ENCODE measurements around the gene ELK1.
"Not testable (repeated sequence)": the region's sequence is repeated elsewhere in the genome, so short reads cannot be mapped to it uniquely, and the experiment has no call there.

Gene ELK1, protein sequence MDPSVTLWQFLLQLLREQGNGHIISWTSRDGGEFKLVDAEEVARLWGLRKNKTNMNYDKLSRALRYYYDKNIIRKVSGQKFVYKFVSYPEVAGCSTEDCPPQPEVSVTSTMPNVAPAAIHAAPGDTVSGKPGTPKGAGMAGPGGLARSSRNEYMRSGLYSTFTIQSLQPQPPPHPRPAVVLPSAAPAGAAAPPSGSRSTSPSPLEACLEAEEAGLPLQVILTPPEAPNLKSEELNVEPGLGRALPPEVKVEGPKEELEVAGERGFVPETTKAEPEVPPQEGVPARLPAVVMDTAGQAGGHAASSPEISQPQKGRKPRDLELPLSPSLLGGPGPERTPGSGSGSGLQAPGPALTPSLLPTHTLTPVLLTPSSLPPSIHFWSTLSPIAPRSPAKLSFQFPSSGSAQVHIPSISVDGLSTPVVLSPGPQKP

DNA sequence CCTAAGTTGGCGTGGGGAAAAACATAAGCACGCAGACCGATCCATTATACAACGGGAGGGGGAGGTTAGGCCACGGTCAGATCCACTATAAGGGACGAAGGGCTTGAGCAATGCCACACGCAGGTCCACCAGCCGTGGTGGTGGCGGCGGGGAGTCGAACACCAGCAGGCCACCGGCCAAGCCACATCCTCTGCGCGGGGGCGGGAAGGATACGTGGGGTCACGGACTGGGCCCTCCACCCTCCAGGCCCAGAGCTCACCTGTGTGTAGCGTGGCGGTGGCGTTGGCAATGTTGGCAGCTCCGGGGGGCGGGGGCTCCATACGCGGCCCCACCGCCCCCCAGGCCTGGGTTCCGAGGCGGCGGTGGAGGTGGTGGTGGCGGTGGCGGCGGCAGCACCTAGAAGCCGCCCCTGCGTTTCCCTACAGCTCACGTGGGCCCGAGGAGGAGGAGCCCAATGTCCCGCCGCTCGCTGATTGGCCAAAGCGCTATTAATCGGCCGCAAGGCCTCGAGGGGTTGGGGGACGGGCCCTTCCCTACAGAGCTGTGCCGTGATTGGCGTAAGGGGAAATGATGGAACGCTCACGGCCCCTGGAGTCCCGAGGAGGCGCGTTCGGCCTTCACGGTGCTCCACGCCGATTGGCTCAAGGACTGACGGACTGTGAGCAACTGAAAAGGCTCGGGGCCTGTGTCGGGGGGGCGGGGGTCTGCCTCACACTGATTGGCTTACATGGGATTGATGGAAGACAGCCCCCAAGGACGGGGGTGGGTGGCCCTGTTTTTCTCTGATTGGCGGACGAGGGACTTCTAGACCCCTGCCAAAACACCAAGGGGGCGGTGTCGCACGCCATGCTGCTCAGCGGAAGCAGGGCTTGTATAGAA is at the start of gene ELK1:
ELK1 (minus strand) TSS at position 400 of the 879 bp plus-strand sequence. CDS start 9,122 bp downstream, outside the sequence.
- DNase-seq (ENCODE audit: low read depth in 2 of 3, low spot score in 2 of 3), result peak; percentile 37 to 74 (median 62)

DNA sequence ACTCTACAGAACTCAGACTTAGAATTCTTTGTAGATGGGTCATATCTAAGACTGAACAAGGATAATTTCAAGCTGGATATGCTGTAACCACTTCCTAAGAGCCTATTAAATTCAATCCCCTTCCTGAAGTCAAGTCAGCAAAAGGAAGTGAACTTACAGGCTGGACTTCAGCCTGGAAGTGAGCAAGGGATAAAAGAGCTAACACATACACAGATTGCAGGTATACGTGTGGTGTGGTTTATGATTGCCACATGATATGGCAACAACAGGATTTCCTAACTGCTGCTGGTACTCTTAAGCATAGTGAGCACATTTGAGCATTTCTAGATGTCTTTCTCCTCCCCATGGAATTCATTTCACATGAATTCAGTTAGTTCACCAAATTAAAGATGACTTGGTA is 46.8 kb upstream of the ELK1 start:
- no peak for DNase-seq (ENCODE audit: low read depth in 2 of 3, low spot score in 2 of 3)

DNA sequence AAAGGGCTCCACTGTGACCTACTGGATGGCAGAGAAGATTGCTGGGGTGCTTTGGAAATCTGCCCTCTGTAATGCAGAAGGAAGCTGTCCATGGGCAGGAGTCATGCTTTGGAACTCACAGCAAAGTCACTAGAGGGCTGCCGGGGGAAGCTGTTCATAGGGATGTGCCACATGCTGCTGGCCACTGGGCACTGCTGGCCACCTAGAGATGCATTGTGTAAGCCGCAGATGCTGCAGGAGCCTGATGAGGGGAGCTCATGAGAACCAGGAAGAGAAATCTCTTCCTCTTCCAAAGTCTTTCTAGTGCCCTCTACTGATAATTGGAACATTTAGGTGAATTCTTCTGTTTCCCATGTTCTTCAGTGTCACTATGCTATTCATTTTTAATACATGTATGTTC is 39.8 kb upstream of the ELK1 start:
- no peak for DNase-seq (ENCODE audit: low read depth in 2 of 3, low spot score in 2 of 3)

DNA sequence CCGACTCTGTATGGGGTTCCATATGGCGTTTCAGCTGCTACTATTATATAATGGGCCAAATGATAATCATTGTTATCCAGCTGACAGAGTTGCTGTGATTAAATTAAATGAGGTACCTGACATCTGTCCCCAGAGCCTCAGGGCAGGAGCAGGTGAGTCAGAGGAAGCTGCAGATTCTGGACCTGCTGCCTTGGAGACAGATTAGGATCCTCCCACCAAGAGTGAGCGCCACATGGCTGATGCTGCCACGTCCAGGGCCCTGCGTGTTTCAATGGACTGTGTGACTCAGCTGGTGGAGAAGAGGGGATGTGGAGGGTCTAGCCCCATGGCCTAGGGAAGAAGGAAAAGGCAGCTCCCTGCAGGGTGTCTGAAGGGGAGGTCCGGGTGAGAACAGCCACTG is 36.9 kb upstream of the ELK1 start:
- DNase-seq (ENCODE audit: low read depth in 2 of 3, low spot score in 2 of 3), result no peak

DNA sequence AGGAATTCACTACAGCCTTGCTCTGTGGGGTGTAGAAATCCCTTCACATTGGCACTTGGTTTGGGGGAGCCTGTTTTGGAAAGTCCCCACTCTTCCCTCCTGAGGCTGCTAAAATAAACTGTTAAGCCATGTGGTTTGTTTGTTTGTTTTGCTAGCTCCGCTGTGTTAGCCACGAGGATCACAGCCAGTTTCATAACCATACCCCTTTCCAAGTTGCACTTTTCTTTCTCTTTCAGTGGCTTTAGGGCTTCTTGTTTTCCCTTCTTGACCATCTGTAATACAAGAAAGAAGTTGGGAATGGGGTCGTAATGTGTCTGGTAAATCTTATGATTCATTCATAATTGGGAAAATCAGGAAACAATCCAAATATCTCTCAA is 33.5 kb upstream of the ELK1 start:
- no peak for DNase-seq (ENCODE audit: low read depth in 2 of 3, low spot score in 2 of 3)

DNA sequence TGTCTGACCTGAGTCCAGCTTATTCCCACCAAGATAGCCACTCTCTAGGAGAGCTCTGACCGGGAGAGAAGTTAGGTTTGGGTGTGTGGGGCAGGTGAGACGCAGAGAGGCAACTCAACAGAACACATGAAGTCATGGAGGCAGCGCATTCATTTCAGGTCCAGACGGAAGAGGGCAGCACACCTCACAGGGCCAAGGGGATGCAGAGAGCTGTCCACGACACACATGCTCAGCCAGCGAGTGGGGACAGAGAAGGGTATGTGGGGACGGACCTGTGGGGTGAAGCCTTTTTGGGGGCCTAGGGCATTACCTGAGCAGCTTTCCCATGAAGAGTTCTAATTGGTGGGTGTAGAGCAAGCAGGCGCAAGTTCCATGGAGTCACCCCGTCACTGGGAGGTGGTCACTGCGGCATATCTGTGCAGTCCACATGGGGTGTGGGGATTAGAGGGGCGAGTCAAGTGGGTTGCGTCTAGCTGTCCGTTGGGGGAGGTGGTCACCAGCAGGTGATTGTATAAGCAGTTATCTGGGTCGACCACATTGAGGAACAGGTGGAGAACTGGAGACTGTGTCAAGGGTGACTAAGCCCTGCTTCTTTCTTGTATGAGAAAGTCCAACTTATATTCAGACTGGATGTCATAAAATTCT is 32.9 kb upstream of the ELK1 start:
- no peak for DNase-seq (ENCODE audit: low read depth in 2 of 3, low spot score in 2 of 3)

DNA sequence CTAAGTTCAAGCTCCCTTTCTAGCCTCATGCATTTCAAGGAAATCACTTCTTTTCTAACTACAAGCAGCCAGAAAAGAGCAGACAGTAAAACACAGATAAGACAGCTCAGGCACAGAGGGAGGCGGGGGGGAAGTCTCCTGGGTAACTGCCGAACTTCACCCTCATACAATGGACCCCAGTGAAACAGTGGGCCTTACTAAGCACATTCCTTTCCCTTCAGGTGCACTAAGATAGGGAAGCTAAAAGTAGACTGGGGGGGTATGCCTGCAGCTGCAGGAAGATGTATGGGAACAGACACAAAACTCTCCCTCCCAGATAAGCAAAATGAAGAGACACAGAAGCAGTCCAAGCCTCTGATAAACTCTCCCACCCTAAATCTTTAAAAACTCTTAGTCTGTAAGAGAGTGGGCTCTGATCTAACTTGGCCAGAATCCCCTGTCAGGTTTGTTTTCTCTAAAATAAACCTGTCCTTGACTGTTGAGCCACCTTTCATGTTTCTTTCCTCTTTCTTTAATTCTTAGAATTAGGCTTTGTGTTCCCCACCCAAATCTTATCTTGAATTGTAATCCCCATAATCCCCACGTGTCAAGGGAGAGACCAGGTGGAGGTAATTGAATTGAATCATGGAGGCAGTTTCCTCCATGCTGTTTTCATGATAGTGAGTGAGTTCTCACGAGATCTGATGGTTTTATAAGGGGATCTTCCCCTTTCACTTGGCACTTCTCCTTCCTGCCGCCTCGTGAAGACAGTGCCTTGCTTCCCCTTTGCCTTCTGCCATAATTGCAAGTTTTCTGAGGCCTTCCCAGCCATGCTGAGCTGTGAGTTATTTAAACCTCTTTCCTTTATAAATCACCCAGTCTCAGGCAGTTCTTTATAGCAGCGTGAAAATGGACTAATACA is 25.8 kb upstream of the ELK1 start:
- DNase-seq (ENCODE audit: low read depth in 2 of 3, low spot score in 2 of 3), result not testable (repeated sequence)

DNA sequence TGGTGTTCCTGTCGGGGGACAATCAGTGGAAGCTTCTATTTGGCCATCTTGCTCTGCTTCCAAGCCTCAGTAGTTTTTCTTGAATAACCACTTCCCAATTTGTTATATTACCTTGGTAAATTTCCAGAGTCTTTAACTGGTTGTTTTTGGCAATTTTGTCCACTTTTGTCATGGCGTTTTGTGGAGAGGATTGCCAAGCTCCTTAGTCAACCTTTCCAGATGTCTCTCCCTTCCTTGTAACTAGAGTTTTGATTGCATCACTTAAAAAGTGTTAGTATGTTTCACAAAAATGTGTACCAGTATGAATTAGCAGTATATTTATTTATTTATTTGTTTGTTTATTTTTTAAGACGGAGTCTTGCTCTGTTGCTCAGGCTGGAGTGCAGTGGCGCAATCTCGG is 24.4 kb upstream of the ELK1 start:
- DNase-seq (ENCODE audit: low read depth in 2 of 3, low spot score in 2 of 3), result no peak

DNA sequence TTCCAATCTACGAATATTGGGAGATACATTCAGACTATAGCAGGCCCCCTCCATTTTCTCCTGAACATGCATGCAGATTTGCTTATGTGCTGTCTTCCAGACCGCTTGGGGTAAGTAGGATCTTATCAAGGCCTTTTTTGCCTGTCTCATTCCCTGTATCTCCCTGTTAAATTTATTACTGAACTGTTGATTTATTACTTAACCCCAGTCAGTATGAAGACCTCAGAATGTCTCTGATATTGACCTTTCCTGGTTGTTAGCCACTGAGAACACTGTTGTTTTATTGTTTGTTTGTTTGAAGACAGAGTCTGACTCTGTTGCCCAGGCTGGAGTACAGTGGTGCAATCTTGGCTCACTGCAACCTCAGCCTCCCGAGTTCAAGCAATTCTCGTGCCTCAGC is 15.4 kb upstream of the ELK1 start:
- not testable (repeated sequence) for DNase-seq (ENCODE audit: low read depth in 2 of 3, low spot score in 2 of 3)

DNA sequence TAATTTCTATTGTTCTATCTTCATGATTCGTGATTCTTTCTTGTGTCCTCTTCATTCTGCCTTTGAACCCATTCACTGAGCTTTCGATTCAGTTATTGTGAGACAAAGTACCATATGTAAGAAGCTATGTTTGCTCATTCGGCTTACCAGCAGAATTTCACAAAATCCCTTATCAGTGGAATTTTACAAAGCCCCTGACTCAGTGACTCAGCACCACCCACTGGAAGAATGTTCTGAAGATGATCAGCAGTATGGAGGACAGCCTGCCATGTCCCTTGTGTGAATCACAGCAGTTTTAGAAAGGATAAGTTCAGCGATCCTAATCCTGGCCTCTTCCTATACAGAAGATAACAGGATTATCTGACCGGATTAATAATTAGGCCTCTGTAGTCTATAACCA is 14.4 kb upstream of the ELK1 start:
- no peak for DNase-seq (ENCODE audit: low read depth in 2 of 3, low spot score in 2 of 3)

DNA sequence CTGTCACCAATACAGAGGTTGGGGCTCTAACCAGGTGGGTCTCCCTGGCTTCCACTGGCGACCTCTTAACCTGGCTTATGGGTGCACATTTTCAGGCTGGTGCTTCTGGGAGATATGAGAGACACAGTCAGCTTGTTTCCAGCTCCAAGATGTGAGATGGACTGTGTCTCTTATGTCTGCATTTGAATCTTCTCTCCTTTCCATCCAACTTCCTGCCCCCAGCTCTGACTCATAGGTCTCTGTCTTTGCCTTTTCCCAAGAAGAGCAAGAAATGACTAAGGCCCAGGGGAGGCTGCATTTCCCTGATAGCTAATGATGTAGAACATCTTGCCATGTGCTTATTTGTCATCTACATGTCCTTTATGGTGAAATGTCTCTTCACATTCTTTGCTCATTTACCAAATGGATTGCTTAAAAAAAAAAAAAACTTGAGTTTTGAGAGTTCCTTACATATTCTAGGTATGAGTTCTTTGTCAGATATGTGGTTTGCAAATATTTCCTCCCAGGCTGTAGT is 11.8 kb upstream of the ELK1 start:
- no peak for DNase-seq (ENCODE audit: low read depth in 2 of 3, low spot score in 2 of 3)

DNA sequence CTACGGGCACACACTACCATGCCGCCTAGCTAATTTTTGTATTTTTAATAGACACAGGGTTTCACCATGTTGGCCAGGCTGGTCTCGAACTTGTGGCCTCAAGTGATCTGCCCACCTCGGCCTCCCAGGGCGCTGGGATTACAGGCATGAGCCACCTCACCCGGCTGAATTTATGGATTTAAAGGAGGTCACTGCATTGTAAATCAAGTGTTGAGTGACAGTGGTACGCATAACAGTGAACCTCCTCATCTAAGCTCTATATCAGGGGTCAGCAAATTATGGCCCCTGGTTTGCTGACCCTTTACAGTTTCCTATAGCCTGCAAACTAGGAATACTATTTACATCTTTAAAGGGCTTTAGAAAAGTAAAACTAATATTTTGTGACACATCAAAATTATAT is 11.2 kb upstream of the ELK1 start:
- no peak for DNase-seq (ENCODE audit: low read depth in 2 of 3, low spot score in 2 of 3)

DNA sequence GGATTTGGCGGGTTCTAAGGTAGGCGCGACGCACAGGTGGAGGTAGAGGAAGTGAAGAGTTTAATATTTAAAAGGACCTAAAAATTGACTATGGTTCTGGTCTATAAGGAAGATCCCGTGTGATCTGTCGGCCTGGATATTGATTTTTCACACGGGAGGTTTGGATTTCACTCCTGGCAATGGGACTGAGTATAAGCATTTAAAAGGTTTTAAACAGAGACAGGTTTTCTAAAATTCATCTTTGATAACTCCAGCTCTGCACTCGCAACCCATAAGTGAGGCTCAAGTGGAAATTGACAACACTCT is 9.0 kb upstream of the ELK1 start:
- no peak for DNase-seq (ENCODE audit: low read depth in 2 of 3, low spot score in 2 of 3)

DNA sequence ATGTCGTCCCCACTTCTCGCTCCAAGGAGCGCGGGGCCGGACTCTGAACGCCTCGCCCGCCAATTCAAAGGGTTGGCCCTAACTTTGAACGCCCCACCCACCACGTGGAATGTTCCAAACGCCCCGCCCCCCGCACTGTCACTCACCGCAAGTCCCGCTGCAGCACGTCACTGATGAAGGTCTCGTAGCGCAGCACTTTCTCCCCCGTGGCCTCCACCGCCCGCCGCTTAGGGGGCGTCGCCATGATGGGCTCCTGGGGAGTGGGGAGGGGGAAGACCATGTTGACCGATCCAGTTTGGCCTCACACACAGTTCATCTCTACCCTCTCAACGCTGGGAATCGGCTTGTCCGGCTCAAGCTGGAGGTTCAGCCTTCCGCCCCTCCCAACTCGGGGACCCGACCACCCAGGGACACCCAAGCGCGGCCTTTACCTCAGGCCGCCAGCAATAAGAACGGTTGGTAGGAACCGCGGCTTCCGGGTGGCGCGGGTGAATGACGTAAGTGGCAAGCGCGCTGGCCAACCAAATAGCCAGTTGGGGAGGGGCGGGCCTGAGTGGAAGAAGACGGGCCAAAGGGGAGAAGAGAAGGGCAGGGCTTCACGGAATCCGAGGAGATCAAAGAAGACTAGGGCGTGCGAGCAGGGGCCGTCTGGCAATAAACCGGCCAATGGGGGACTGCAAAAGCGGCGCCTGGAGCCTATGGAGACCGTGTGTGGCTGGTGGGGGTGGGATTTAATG is 8.5 kb upstream of the ELK1 start, which contains the start of gene UXT:
UXT (minus strand) TSS at position 497 of the 737 bp plus-strand sequence; CDS start at position 244, 253 bp downstream.
- peak; percentile 74 to 79 (median 76) for DNase-seq (ENCODE audit: low read depth in 2 of 3, low spot score in 2 of 3)

DNA sequence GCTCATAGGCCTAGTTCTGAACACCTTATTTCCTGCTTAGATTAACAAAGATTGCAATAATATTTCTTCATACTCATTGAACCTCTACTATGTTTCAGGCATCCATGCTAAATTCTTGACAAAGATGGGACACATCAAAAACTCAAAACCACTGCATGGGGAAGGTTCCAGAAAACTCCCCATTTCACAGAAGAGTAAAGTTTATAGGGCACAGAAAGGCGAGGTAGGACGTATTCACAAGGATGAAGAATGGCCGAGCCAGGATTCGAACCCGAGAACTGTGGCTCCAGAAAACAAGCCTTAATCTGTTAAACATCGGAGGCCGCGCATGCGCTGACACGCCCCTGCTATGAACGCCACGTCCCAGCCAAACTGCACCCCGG is 7.9 kb upstream of the ELK1 start:
- DNase-seq (ENCODE audit: low read depth in 2 of 3, low spot score in 2 of 3), result no peak

DNA sequence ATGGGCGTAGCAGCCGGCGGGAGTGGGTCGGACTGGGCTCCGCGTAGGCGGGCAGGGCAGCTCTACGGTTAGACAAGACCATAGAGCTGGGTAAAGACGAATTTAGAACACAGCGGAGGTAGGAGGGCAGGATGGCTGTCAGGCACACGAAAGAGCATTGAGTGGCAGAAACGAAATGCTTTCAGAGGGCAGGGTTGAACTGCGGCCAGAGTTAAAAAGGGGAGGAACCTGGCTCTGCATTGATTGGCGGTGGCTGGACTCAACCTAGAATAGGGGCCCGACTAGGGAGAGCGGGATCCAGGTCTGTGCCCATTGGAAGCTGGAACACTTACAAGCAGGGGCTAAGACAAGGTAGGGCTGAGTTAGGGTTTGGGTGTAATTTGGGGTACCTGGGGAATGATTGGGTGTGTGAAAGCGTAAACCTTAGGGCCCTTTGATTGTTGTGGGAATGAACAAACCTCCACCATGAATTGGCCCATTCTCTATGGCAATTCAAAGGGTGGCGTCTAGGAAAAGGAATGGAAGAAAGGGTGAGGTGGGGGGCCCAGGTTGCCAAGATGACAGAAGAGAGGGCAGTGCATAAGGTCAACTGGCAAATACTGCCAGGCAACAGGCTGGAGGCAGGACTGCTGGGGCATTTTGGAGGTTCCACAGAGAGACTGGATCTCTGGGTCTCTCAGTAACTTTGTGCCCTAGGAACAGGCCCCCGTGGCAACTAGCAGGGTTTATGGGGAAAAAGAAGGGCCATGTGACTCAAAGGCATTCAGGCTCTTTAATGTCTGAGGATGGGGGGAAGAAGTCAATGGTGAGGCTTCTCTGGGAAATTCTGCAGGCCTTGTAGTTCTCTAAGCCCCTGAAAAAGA is 911 bp upstream of the ELK1 start:
- DNase-seq (ENCODE audit: low read depth in 2 of 3, low spot score in 2 of 3), result no peak

DNA sequence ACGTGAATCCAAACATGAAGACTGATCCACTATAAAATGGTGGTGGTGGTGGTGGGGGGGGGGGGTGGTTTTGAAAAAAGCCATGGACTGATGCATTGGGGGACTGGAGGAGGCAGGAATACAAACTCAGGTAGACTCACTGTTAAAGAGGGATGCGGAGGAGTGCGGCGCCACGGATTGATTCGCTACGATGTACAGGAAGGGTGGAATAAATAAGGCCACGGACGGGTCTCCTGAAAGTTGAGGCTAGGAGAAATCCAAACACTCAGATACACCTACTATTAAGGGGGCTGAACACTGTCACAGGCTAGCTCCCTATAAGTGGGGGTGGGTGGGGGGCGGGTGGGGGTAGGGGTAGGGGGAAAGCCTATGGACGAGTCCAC is 591 bp downstream of the ELK1 start:
- DNase-seq (ENCODE audit: low read depth in 2 of 3, low spot score in 2 of 3), result no peak

DNA sequence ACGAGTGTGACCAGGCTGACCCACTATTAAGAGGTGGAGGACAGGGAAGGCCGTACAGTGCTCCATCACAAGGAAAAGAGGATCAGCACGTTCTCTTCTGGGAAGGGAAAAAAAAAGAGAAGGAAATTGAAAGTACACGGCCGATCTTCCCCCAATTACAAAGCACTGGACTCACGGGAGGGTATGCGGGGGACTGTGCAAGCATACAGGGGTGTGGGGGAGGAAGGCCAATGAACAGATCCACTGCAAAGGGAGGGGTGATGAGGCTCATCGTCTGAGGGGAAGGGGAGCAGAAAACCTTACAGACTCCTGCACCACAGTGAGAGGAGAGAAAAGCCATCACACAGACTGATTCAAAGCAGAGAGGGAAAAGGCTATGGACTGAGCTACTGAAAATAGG is 1.1 kb downstream of the ELK1 start:
- DNase-seq (ENCODE audit: low read depth in 2 of 3, low spot score in 2 of 3), result no peak

DNA sequence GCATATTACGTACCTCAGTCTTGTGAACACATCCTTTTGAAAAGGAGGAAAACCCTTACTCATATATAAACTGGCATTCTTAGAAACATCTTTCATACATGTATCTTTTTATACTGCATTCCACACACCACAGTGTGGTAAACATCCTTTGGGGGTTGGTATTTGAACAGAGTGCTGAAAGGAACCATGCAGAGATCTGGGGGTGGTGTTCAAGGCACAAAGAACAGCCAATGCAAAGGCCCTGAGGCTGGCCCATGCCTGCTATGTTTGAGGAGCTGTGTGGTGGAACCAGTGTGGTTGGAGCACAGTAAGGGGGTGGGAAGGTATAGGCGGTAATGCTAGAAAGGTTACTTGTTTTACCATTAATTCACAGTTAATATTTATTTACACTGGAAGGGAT is 2.0 kb downstream of the ELK1 start:
- no peak for DNase-seq (ENCODE audit: low read depth in 2 of 3, low spot score in 2 of 3)
